Measurements from ENCODE around the gene MRPL49. TPM values are rescaled to one million over a fixed set of nuclear protein-coding genes. Genes with fewer than 3 reads are reported as not detected.
A peak's percentile ranks its signal among the peaks of the same experiment; 100 is the strongest.
"Not testable (repeated sequence)": the region's sequence is repeated elsewhere in the genome, so short reads cannot be mapped to it uniquely, and the experiment has no call there.

MRPL49 gene
- total RNA-seq, 1 experiment from 2014 or later: 76.9 TPM

GRCh38 chr11:65148657-65149056 is 26.5 kb downstream of the MRPL49 start:
- ChIA-PET CTCF (interaction anchor here (0.6 to 1.6 kb wide), 2 partner anchors 13 to 601 kb away, joined by 3 to 4 read pairs; no protein-coding TSS in a partner anchor), POLR2A (interaction anchor here (1.1 to 7.0 kb wide), 2 partner anchors 13 to 33 kb away, joined by 3 to 56 read pairs; partner anchors contain the start of genes CAPN1 and SYVN1)
- Mint-ChIP-seq H3K36me3 (ENCODE audit: insufficient read depth, unreplicated experiment) (no peaks in the 10 kb centered on the region), H3K27ac (ENCODE audit: low read depth, unreplicated experiment) (no peak overlapping the region), H3K4me1 (ENCODE audit: insufficient read depth, unreplicated experiment) (peaks cover 22% of the 10 kb centered on the region), H3K9me3 (ENCODE audit: unreplicated experiment) (no peaks in the 10 kb centered on the region), H3K27me3 (ENCODE audit: insufficient read depth, unreplicated experiment) (no peaks in the 10 kb centered on the region), H3K4me3 (ENCODE audit: unreplicated experiment) (no peak overlapping the region)
- intact Hi-C loops (cut with micrococcal nuclease): no loop called here
- BruUV-seq (replicated peaks): no TSS peak
- no peak for TF ChIP-seq CTCF (IDR thresholded peaks at IDR 0.05; ENCODE audit: unreplicated experiment)
- no peak for DNase-seq (ENCODE audit: unreplicated experiment)

- H3K36me3 Mint-ChIP-seq (ENCODE audit: insufficient read depth, unreplicated experiment); BruUV-seq (replicated peaks); DNase-seq (ENCODE audit: unreplicated experiment); H3K9me3 Mint-ChIP-seq (ENCODE audit: unreplicated experiment); H3K27me3 Mint-ChIP-seq (ENCODE audit: insufficient read depth, unreplicated experiment); intact Hi-C loops (cut with micrococcal nuclease): not testable (repeated sequence)
- Mint-ChIP-seq H3K4me1 (ENCODE audit: insufficient read depth, unreplicated experiment) (peaks cover 22% of the 10 kb centered on the region), H3K27ac (ENCODE audit: low read depth, unreplicated experiment) (peak overlapping the region; percentile 78), H3K4me3 (ENCODE audit: unreplicated experiment) (peak overlapping the region; percentile 45)
- ChIA-PET CTCF (interaction anchor here (0.5 kb wide), 1 partner anchor 29 kb away, joined by 3 read pairs; no protein-coding TSS in a partner anchor), POLR2A (interaction anchor here (7.0 kb wide), 1 partner anchor 15 kb away, joined by 56 read pairs; the partner anchor contains the start of gene SYVN1)
Measured at GRCh38 chr11:65150131-65150508, 28.0 kb downstream of the MRPL49 start.

- peaks cover 22% of the 10 kb centered on the region for H3K4me1 Mint-ChIP-seq (ENCODE audit: insufficient read depth, unreplicated experiment)
- BruUV-seq (replicated peaks): no TSS peak
- CTCF ChIA-PET: interaction anchor here (0.5 kb wide), 1 partner anchor 29 kb away, joined by 3 read pairs; no protein-coding TSS in a partner anchor
Measured at GRCh38 chr11:65150509-65151299, 28.6 kb downstream of the MRPL49 start.

GRCh38 chr11:65151331-65151899 is 29.3 kb downstream of the MRPL49 start:
- no peaks in the 10 kb centered on the region for H3K27me3 Mint-ChIP-seq (ENCODE audit: insufficient read depth, unreplicated experiment)
- H3K4me3 Mint-ChIP-seq (ENCODE audit: unreplicated experiment): peak overlapping the region; percentile 45
- no peaks in the 10 kb centered on the region for H3K36me3 Mint-ChIP-seq (ENCODE audit: insufficient read depth, unreplicated experiment)
- ChIA-PET CTCF (no interaction called here), POLR2A (interaction anchor here (0.7 to 7.0 kb wide), 7 partner anchors 12 to 34 kb away, joined by 3 to 56 read pairs (median 9); partner anchors contain the start of genes CAPN1, FAU, MRPL49 and SYVN1)
- H3K4me1 Mint-ChIP-seq (ENCODE audit: insufficient read depth, unreplicated experiment): peaks cover 22% of the 10 kb centered on the region
- DNase-seq (ENCODE audit: unreplicated experiment): no peak
- TF ChIP-seq CTCF (IDR thresholded peaks at IDR 0.05; ENCODE audit: unreplicated experiment): no peak
- no TSS peak for BruUV-seq (replicated peaks)
- intact Hi-C loops (cut with micrococcal nuclease): no loop called here
- H3K9me3 Mint-ChIP-seq (ENCODE audit: unreplicated experiment): no peaks in the 10 kb centered on the region
- H3K27ac Mint-ChIP-seq (ENCODE audit: low read depth, unreplicated experiment): peak overlapping the region; percentile 78

More at GRCh38 chr11:65150509-65151299, 28.6 kb downstream of the MRPL49 start:
- Mint-ChIP-seq H3K27me3 (ENCODE audit: insufficient read depth, unreplicated experiment) (no peaks in the 10 kb centered on the region), H3K27ac (ENCODE audit: low read depth, unreplicated experiment) (peak overlapping the region; percentile 78), H3K4me3 (ENCODE audit: unreplicated experiment) (peak overlapping the region; percentile 45), H3K36me3 (ENCODE audit: insufficient read depth, unreplicated experiment) (no peaks in the 10 kb centered on the region), H3K9me3 (ENCODE audit: unreplicated experiment) (no peaks in the 10 kb centered on the region)
- POLR2A ChIA-PET: interaction anchor here (0.7 to 7.0 kb wide), 5 partner anchors 12 to 33 kb away, joined by 3 to 56 read pairs (median 9); partner anchors contain the start of genes FAU, MRPL49, SYVN1 and ZNHIT2
- DNase-seq (ENCODE audit: unreplicated experiment): peak; percentile 96
- no peak for TF ChIP-seq CTCF (IDR thresholded peaks at IDR 0.05; ENCODE audit: unreplicated experiment)
- intact Hi-C loops (cut with micrococcal nuclease): no loop called here

All from MCF 10A (cell line).